Endothelial cell of umbilical vein (primary cell): Measurements from ENCODE around the gene PFN3. TPM values are rescaled to one million over a fixed set of nuclear protein-coding genes. Genes with fewer than 3 reads are reported as not detected.

Experiments used
- BruUV-seq: library from RNA; stranded (reverse); fragments of 400-500 nt; replicated peaks from 2 replicates; lab custom pipeline; 2021; lab: Mats Ljungman, UMichigan
- CTCF ChIA-PET: fragments of 300-600, 350-600 bp; sonication (Branson Sonifier 250); formaldehyde crosslinking; loops from one replicate; lab custom pipeline; 2021; ENCODE audit warnings: antibody characterized with exemption, inconsistent platforms; lab: Charles Lee
- POLR2A ChIA-PET: fragments of 300-600, 350-600 bp; sonication (Branson Sonifier 250); formaldehyde crosslinking; loops from one replicate; lab custom pipeline; 2021; ENCODE audit warnings: antibody characterized with exemption, inconsistent platforms; lab: Charles Lee
- DNase-seq: peaks from one replicate; pipeline ENCODE4 v3.0.0-alpha.2; 2011; ENCODE audit warnings: low read depth, low spot score
- FAIRE-seq: peaks from 2 replicates; lab custom pipeline; 2011; peaks lifted over from hg19 to GRCh38; lab: Jason Lieb, UNC
- H2AFZ ChIP-seq: 2 replicates; pipeline ENCODE4 v1.6.0; 2012; ENCODE audit warnings: low read depth, low read length, control low read depth, inconsistent platforms
- H3K27ac ChIP-seq: 2 replicates; pipeline ENCODE4 v1.5.1; 2011; ENCODE audit warnings: low read depth, mild to moderate bottlenecking, control low read depth, low read length, moderate library complexity; ENCODE audit not compliant: insufficient read depth
- H3K27me3 ChIP-seq, 2 experiments: 2 replicates each; pipeline versions ENCODE4 v1.6.0 to v1.6.1; 2011; ENCODE audit warnings: low read length in 2 of 2, mixed read lengths in 1 of 2; ENCODE audit not compliant: control insufficient read depth in 2 of 2, insufficient read depth in 2 of 2
- H3K36me3 ChIP-seq, 2 experiments: 2 replicates in 1 of 2; 3 replicates in 1 of 2; pipeline ENCODE4 v1.5.1; 2011; ENCODE audit warnings: low read length in 2 of 2, mild to moderate bottlenecking in 1 of 2, moderate library complexity in 1 of 2; ENCODE audit not compliant: control insufficient read depth in 2 of 2, insufficient read depth in 2 of 2; ENCODE audit errors: extremely low read depth in 1 of 2
- H3K4me1 ChIP-seq: 3 replicates; pipeline ENCODE4 v1.5.1; 2011; ENCODE audit warnings: mild to moderate bottlenecking, low read length; ENCODE audit not compliant: control insufficient read depth, insufficient read depth; ENCODE audit errors: extremely low read depth
- H3K4me2 ChIP-seq: 2 replicates; pipeline ENCODE4 v1.6.1; 2011; ENCODE audit warnings: low read length, control low read depth, mixed read lengths; ENCODE audit not compliant: insufficient read depth
- H3K4me3 ChIP-seq, 3 experiments: fragments of 200-600 bp in 1 of 3; sonication (generic), shearing (Covaris generic) in 1 of 3; replicated peaks in 1 of 3; 2 replicates each; pipeline ENCODE4 v1.5.1; 2011 to 2016; ENCODE audit warnings: control low read depth in 3 of 3, low read length in 3 of 3, mild to moderate bottlenecking in 2 of 3, inconsistent platforms in 1 of 3, low read depth in 1 of 3, moderate library complexity in 1 of 3; ENCODE audit not compliant: insufficient read depth in 1 of 3
- H3K79me2 ChIP-seq: 2 replicates; pipeline ENCODE4 v1.6.0; 2012; ENCODE audit warnings: low read length, inconsistent platforms; ENCODE audit not compliant: control insufficient read depth, insufficient read depth
- H3K9ac ChIP-seq: replicated peaks from 2 replicates; pipeline ENCODE3; 2011; ENCODE audit warnings: low read length, control low read depth; ENCODE audit not compliant: insufficient read depth; ENCODE audit errors: extremely low read depth
- H3K9me1 ChIP-seq: replicated peaks from 3 replicates; pipeline ENCODE4 v1.6.0; 2011; ENCODE audit warnings: mild to moderate bottlenecking, low read length; ENCODE audit not compliant: control insufficient read depth, insufficient read depth; ENCODE audit errors: extremely low read depth
- H3K9me3 ChIP-seq: replicated peaks from 2 replicates; pipeline ENCODE4 v1.5.1; 2012; ENCODE audit warnings: low read length, inconsistent platforms; ENCODE audit not compliant: control insufficient read depth, insufficient read depth
- H4K20me1 ChIP-seq: replicated peaks from 2 replicates; pipeline ENCODE3; 2011; ENCODE audit warnings: mild to moderate bottlenecking, low read length; ENCODE audit not compliant: control insufficient read depth, insufficient read depth; ENCODE audit errors: extremely low read depth
- MYC ChIP-seq: IDR thresholded peaks from one replicate; pipeline ENCODE4 v1.6.1; 2011; ENCODE audit warnings: mild to moderate bottlenecking, low read depth, low read length
- dilution Hi-C: fragments of 300-500 bp; cut with MboI; formaldehyde crosslinking; loops from one replicate; pipeline ENCODE4 v1.15.0; 2019; ENCODE audit warnings: low sequenced_read_pairs; ENCODE audit not compliant: extremely low pct_ligation_motif_present
- intact Hi-C: fragments of 100-400 bp; cut with micrococcal nuclease; formaldehyde crosslinking; loops from one replicate; pipeline ENCODE4 v1.10.0; 2022
- polyA plus RNA-seq, 4 experiments: library from polyadenylated mRNA; depleted of rRNA in 3 of 4; stranded (reverse) in 3 of 4; unstranded in 1 of 4; fragments of >200 nt; gene quantifications; 2 replicates each; pipeline versions ENCODE4 v1.2.1 to v1.2.3, GENCODE V29; 2011 to 2012; ENCODE audit warnings: missing spikeins in 1 of 4
- total RNA-seq: library from RNA; stranded (reverse); gene quantifications from 2 replicates; pipeline ENCODE4 v1.2.3, GENCODE V29; 2021
- TF ChIP-seq, protein P1 (sequence below), 2 donors: IDR thresholded peaks; 1 replicate in 1 of 2; 2 replicates in 1 of 2; pipeline ENCODE4 v1.5.1; 2011; ENCODE audit warnings: low read length in 2 of 2, mild to moderate bottlenecking in 2 of 2, moderate library complexity in 2 of 2, control low read depth in 1 of 2, inconsistent platforms in 1 of 2, low read depth in 1 of 2; ENCODE audit not compliant: insufficient read depth in 1 of 2; ENCODE audit errors: extremely low read depth in 1 of 2

The PFN3 gene
- total and polyA plus RNA-seq, 2 donors (not counting 3 experiments of a cell fraction or from before 2014, with no cell fraction given) = not detected

DNA sequence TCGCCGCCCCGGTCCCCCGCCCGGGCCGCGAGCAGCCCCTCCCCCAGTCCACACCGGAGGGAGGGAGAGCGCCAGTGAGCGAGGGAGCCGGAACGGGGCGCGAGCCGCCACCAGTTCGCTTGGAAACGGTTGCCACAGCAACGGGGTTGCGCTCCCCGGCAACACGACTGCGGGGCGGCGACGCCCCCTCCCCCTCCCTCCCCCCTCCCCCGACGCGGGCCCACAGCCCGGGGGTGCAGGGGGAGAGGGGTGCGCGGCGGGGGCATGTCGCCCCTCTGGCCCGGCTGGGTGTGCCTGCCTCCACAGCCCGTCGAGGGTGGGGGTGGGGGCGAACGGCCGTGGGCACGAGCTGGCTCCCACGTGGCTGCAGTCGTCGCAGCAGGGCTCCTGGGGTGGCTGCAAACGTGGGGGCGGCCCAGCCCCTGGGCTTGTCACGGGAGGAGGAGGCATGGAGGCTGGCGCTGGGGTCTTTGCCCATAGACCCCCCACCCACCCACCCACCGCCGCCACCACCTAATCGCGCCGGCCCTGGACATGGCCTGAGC lies 46.7 kb upstream of the PFN3 start:
- dilution Hi-C loops (no loop called here), intact Hi-C loops (no loop called here)
- peak; percentile 50 for TF ChIP-seq MYC
- TF ChIP-seq, protein P1, sequence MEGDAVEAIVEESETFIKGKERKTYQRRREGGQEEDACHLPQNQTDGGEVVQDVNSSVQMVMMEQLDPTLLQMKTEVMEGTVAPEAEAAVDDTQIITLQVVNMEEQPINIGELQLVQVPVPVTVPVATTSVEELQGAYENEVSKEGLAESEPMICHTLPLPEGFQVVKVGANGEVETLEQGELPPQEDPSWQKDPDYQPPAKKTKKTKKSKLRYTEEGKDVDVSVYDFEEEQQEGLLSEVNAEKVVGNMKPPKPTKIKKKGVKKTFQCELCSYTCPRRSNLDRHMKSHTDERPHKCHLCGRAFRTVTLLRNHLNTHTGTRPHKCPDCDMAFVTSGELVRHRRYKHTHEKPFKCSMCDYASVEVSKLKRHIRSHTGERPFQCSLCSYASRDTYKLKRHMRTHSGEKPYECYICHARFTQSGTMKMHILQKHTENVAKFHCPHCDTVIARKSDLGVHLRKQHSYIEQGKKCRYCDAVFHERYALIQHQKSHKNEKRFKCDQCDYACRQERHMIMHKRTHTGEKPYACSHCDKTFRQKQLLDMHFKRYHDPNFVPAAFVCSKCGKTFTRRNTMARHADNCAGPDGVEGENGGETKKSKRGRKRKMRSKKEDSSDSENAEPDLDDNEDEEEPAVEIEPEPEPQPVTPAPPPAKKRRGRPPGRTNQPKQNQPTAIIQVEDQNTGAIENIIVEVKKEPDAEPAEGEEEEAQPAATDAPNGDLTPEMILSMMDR (IDR thresholded peaks at IDR 0.05; ENCODE audit: extremely low read depth in 1 of 2, insufficient read depth in 1 of 2, low read depth in 1 of 2, low read length in 2 of 2) = no peak
- no TSS peak for BruUV-seq
- POLR2A ChIA-PET = interaction anchor here (0.6 to 1.5 kb wide), 4 partner anchors 8 to 50 kb away, joined by 3 to 7 read pairs (median 4); partner anchors contain the start of genes GRK6 and PDLIM7
- Histone ChIP-seq H4K20me1 (no peaks in the 10 kb centered on the region), H2AFZ (peak overlapping the region; percentile 43), H3K9ac (peak overlapping the region; percentile 52), H3K79me2 (no peaks in the 10 kb centered on the region), H3K27me3 (no peaks in the 10 kb centered on the region), H3K9me1 (no peaks in the 10 kb centered on the region), H3K4me2 (peak overlapping the region; percentile 65), H3K4me1 (peaks cover 14% of the 10 kb centered on the region), H3K4me3 (peak overlapping the region; percentile 11 to 58 (median 18)), H3K9me3 (no peaks in the 10 kb centered on the region), H3K36me3 (peaks cover 0 to 1% of the 10 kb centered on the region in 2 experiments), H3K27ac (no peak overlapping the region)
- FAIRE-seq (no peak), DNase-seq (no peak)
- CTCF ChIA-PET = interaction anchor here (0.8 to 13.5 kb wide), 12 partner anchors 8 to 137 kb away, joined by 3 to 288 read pairs (median 6); partner anchors contain the start of genes GRK6 and PFN3
